Stimulated activated CD8-positive, alpha-beta memory T cell treated with anti-CD3 and anti-CD28 coated beads, Interleukin-15, amount 100 ng/mL, for 24 hours (primary cell): ENCODE data around the gene PIP5K1B.

Experiments used
- DNase-seq: peaks from one replicate; pipeline ENCODE4 v3.0.0-alpha.2; 2020; ENCODE audit warnings: low read depth

The PIP5K1B gene

GRCh38 chr9:68708513-68708912, 3.5 kb downstream of the PIP5K1B start:
- no peak for DNase-seq

GRCh38 chr9:68709291-68710110, 4.5 kb downstream of the PIP5K1B start:
- DNase-seq = no peak

GRCh38 chr9:68710111-68710471, 5.1 kb downstream of the PIP5K1B start:
- DNase-seq = no peak

- DNase-seq = no peak
These were observed 6.2 kb downstream of the PIP5K1B start for GRCh38 chr9:68711281-68711680.

- DNase-seq = no peak
These were observed 6.9 kb downstream of the PIP5K1B start for GRCh38 chr9:68711932-68712331.

GRCh38 chr9:68714416-68715180, 9.6 kb downstream of the PIP5K1B start:
- no peak for DNase-seq

- DNase-seq = no peak
These were observed 10.1 kb downstream of the PIP5K1B start for GRCh38 chr9:68715181-68715456.

- DNase-seq = no peak
These were observed 12.8 kb downstream of the PIP5K1B start for GRCh38 chr9:68717552-68718443.

GRCh38 chr9:68719847-68720246, 14.8 kb downstream of the PIP5K1B start:
- DNase-seq = no peak

GRCh38 chr9:68720656-68721313, 15.7 kb downstream of the PIP5K1B start:
- DNase-seq = no peak

- no peak for DNase-seq
These were observed 16.8 kb downstream of the PIP5K1B start for GRCh38 chr9:68721666-68722330.

- no peak for DNase-seq
These were observed 20.0 kb downstream of the PIP5K1B start for GRCh38 chr9:68725070-68725469.

GRCh38 chr9:68726489-68726888, 21.4 kb downstream of the PIP5K1B start:
- DNase-seq = no peak

- DNase-seq = no peak
These were observed 22.6 kb downstream of the PIP5K1B start for GRCh38 chr9:68727636-68728035.

- DNase-seq = no peak
These were observed 23.7 kb downstream of the PIP5K1B start for GRCh38 chr9:68728731-68729130.

GRCh38 chr9:68730570-68731235, 25.7 kb downstream of the PIP5K1B start:
- DNase-seq = no peak

- no peak for DNase-seq
These were observed 26.8 kb downstream of the PIP5K1B start for GRCh38 chr9:68731857-68732256.

- no peak for DNase-seq
These were observed 27.5 kb downstream of the PIP5K1B start for GRCh38 chr9:68732405-68733020.

- DNase-seq = no peak
These were observed 28.0 kb downstream of the PIP5K1B start for GRCh38 chr9:68733021-68733405.

GRCh38 chr9:68738358-68738757, 33.3 kb downstream of the PIP5K1B start:
- DNase-seq = no peak
